KOPT-K1 (cell line): Measurements from ENCODE around the gene SHISA3.

Experiments used
- H3K27ac ChIP-seq: fragments of 200-600 bp; sonication (generic); 2 replicates; pipeline ENCODE4 v1.5.1; 2016; ENCODE audit warnings: antibody characterized with exemption, mild to moderate bottlenecking, low read depth, low read length; ENCODE audit not compliant: poor library complexity, severe bottlenecking
- H3K36me3 ChIP-seq: fragments of 200-600 bp; sonication (generic); 2 replicates; pipeline ENCODE4 v1.5.1; 2017; ENCODE audit warnings: antibody characterized with exemption, mild to moderate bottlenecking, low read length, moderate library complexity; ENCODE audit not compliant: insufficient read depth
- H3K9me3 ChIP-seq: fragments of 200-600 bp; sonication (generic); 2 replicates; pipeline ENCODE4 v1.5.1; 2017; ENCODE audit warnings: antibody characterized with exemption, low read length, mild to moderate bottlenecking; ENCODE audit not compliant: insufficient read depth, poor library complexity, severe bottlenecking

SHISA3 gene

GRCh38 chr4:42396752-42397634, at the start of gene SHISA3:
Gene SHISA3, plus strand, starts transcription at chr4:42397488. Its CDS starts 569 bp downstream, at chr4:42398057.
- no peaks in the 10 kb centered on the region for H3K36me3 ChIP-seq
- H3K9me3 ChIP-seq = peaks cover 32% of the 10 kb centered on the region
- H3K27ac ChIP-seq = no peak within 1 kb of the TSS

- H3K27ac ChIP-seq = no peak overlapping the region
- no peaks in the 10 kb centered on the region for H3K36me3 ChIP-seq
- H3K9me3 ChIP-seq = no peaks in the 10 kb centered on the region
These were observed 49.0 kb upstream of the SHISA3 start for GRCh38 chr4:42348247-42348646.

- no peaks in the 10 kb centered on the region for H3K36me3 ChIP-seq
- no peaks in the 10 kb centered on the region for H3K9me3 ChIP-seq
- H3K27ac ChIP-seq = no peak overlapping the region
These were observed 48.6 kb upstream of the SHISA3 start for GRCh38 chr4:42348692-42349091.

- H3K27ac ChIP-seq = no peak overlapping the region
- H3K9me3 ChIP-seq = no peaks in the 10 kb centered on the region
- H3K36me3 ChIP-seq = no peaks in the 10 kb centered on the region
These were observed 46.6 kb upstream of the SHISA3 start for GRCh38 chr4:42350611-42351182.

- Histone ChIP-seq H3K27ac (no peak overlapping the region), H3K36me3 (no peaks in the 10 kb centered on the region), H3K9me3 (no peaks in the 10 kb centered on the region)
These were observed 45.2 kb upstream of the SHISA3 start for GRCh38 chr4:42352049-42352448.

GRCh38 chr4:42357325-42357724, 40.0 kb upstream of the SHISA3 start:
- Histone ChIP-seq H3K36me3 (no peaks in the 10 kb centered on the region), H3K27ac (no peak overlapping the region), H3K9me3 (no peaks in the 10 kb centered on the region)

- H3K36me3 ChIP-seq = no peaks in the 10 kb centered on the region
- no peak overlapping the region for H3K27ac ChIP-seq
- no peaks in the 10 kb centered on the region for H3K9me3 ChIP-seq
These were observed 37.6 kb upstream of the SHISA3 start for GRCh38 chr4:42359711-42360110.

- H3K9me3 ChIP-seq = no peaks in the 10 kb centered on the region
- H3K27ac ChIP-seq = no peak overlapping the region
These were observed 37.0 kb upstream of the SHISA3 start for GRCh38 chr4:42360256-42360669.

GRCh38 chr4:42361456-42361855, 35.8 kb upstream of the SHISA3 start:
- no peaks in the 10 kb centered on the region for H3K9me3 ChIP-seq
- H3K27ac ChIP-seq = no peak overlapping the region
- no peaks in the 10 kb centered on the region for H3K36me3 ChIP-seq

More at GRCh38 chr4:42360256-42360669, 37.0 kb upstream of the SHISA3 start:
- no peaks in the 10 kb centered on the region for H3K36me3 ChIP-seq

- Histone ChIP-seq H3K27ac (no peak overlapping the region), H3K9me3 (no peaks in the 10 kb centered on the region), H3K36me3 (no peaks in the 10 kb centered on the region)
These were observed 34.7 kb upstream of the SHISA3 start for GRCh38 chr4:42362591-42362990.

GRCh38 chr4:42363614-42364013, 33.7 kb upstream of the SHISA3 start:
- H3K36me3 ChIP-seq = no peaks in the 10 kb centered on the region
- H3K9me3 ChIP-seq = no peaks in the 10 kb centered on the region
- H3K27ac ChIP-seq = no peak overlapping the region

- no peaks in the 10 kb centered on the region for H3K9me3 ChIP-seq
- no peak overlapping the region for H3K27ac ChIP-seq
- H3K36me3 ChIP-seq = no peaks in the 10 kb centered on the region
These were observed 32.8 kb upstream of the SHISA3 start for GRCh38 chr4:42364266-42365053.

GRCh38 chr4:42366959-42367358, 30.3 kb upstream of the SHISA3 start:
- H3K36me3 ChIP-seq = no peaks in the 10 kb centered on the region
- no peak overlapping the region for H3K27ac ChIP-seq
- no peaks in the 10 kb centered on the region for H3K9me3 ChIP-seq

- no peaks in the 10 kb centered on the region for H3K36me3 ChIP-seq
- H3K9me3 ChIP-seq = no peaks in the 10 kb centered on the region
- H3K27ac ChIP-seq = no peak overlapping the region
These were observed 27.8 kb upstream of the SHISA3 start for GRCh38 chr4:42369489-42369888.
